Measurements from ENCODE around the gene FRS2. TPM values are rescaled to one million over a fixed set of nuclear protein-coding genes. Genes with fewer than 3 reads are reported as not detected.

Gene FRS2
- total and polyA plus RNA-seq, 2 of the 4 experiments (the other 2 are of a cell fraction): 12.4 to 58.3 TPM

DNA sequence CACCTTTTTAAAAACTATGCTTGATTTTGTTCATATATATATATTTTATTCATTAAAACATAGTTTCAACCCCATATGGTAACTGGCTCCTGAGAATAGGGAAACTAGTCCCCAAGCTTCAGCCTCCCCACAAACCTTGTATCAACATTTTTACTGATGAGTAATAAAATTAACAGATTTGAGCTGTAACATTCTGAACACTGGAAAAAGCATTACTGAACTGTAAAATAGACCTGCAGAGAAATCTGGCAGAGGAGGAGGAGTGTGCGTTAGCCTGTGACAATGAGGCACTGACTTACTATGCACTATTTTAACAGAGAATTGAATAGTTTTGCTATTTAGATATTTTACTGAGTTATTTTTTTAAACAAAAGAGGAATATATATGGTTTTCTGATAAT, 43.1 kb downstream of the FRS2 start:
- Histone ChIP-seq H2BK15ac (ENCODE audit: low read depth, low read length) (no peak overlapping the region), H3K36me3 (ENCODE audit: control insufficient read depth, insufficient read depth, low read length) (peaks cover 2% of the 10 kb centered on the region; the same call in 1 of the 2 replicates), H3K79me1 (ENCODE audit: low read depth in 1 of 2, low read length in 2 of 2) (peaks cover 32 to 72% of the 10 kb centered on the region in 2 experiments), H3K4ac (ENCODE audit: low read depth, low read length) (no peak overlapping the region), H3K23ac (ENCODE audit: low read depth, low read length) (no peak overlapping the region), H3K14ac (replicated peaks; ENCODE audit: low read depth, low read length) (no peak overlapping the region), H2AK5ac (ENCODE audit: low read depth, low read length) (no peak overlapping the region), H3K4me1 (ENCODE audit: control insufficient read depth, insufficient read depth, low read length) (peaks cover 19% of the 10 kb centered on the region), H3K56ac (ENCODE audit: extremely low read depth, insufficient read depth, low read length) (no peak overlapping the region), H2BK120ac (ENCODE audit: low read depth, low read length) (no peak overlapping the region), H4K91ac (ENCODE audit: insufficient read depth, low read depth, low read length) (no peak overlapping the region), H3K4me2 (ENCODE audit: low read depth, low read length) (no peak overlapping the region), H2BK20ac (ENCODE audit: low read depth, low read length) (no peak overlapping the region), H2AK9ac (replicated peaks; ENCODE audit: low read depth, low read length, poor library complexity) (no peak overlapping the region), H3K9me3 (ENCODE audit: control insufficient read depth, insufficient read depth, low read length) (no peaks in the 10 kb centered on the region), H2AFZ (replicated peaks; ENCODE audit: low read length, poor library complexity) (no peak overlapping the region), H3K9me1 (ENCODE audit: insufficient read depth, low read length) (peaks cover 8% of the 10 kb centered on the region), H3K27me3 (ENCODE audit: control insufficient read depth, insufficient read depth, low read length) (no peaks in the 10 kb centered on the region), H4K8ac (ENCODE audit: low read depth in 2 of 2, low read length in 2 of 2) (no peak overlapping the region), H3K4me3 (ENCODE audit: insufficient read depth, low read depth, low read length) (no peak overlapping the region), H4K20me1 (ENCODE audit: insufficient read depth, low read length) (peaks cover 33% of the 10 kb centered on the region), H3K27ac (ENCODE audit: insufficient read depth, low read length) (no peak overlapping the region), H4K5ac (ENCODE audit: low read depth, low read length) (no peak overlapping the region), H2BK5ac (ENCODE audit: low read depth, low read length, poor library complexity, severe bottlenecking) (no peak overlapping the region), H3K18ac (ENCODE audit: low read depth, low read length) (no peak overlapping the region), H3K9ac (ENCODE audit: low read depth, low read length) (no peak overlapping the region)
- dilution Hi-C loops (cut with HindIII; ENCODE audit: low sequenced_read_pairs, unreplicated experiment) (no loop called here), intact Hi-C loops (cut with micrococcal nuclease) (no loop called here), in situ Hi-C loops (cut with MboI; ENCODE audit: low sequenced_read_pairs) (no loop called here)
- BruUV-seq (replicated peaks): no TSS peak
- ATAC-seq (ENCODE audit: low read depth) (no peak), DNase-seq (no peak)
- CTCF ChIA-PET: no interaction called here
- no CpG with 5 or more reads among the region's 1 CpG for WGBS, 2 experiments (ENCODE audit: extremely low coverage in 2 of 2, insufficient read length in 1 of 2)
- POLR2A ChIA-PET (ENCODE audit: unreplicated experiment): no interaction called here
- no peak for TF ChIP-seq SMC3 (IDR thresholded peaks at IDR 0.05; ENCODE audit: low read depth, low read length)
